ENCODE data around the gene OGT.

DNA sequence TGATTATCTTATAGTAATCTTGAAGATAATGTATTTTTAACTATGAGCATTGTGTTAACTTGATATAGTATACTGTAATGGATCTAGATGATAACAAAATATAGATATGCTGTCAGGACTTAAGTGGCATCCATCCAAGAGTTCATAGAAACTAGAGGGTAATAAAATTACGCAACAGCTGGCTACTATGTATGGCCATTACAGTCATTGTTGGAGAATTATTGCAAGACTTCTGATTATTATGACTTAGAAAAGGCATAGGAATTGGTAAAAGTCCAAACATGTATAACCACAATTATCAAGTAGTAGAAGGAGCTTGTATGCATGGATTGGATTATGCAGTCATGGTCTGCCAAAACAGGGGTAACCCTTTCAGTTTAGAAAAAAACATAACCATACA is 9.5 kb downstream of the OGT start:
- TF ChIP-seq EP300 (IDR thresholded peaks at IDR 0.05) (no peak), POLR2A (IDR thresholded peaks at IDR 0.05) (no peak)
- TF ChIP-seq, protein P1, sequence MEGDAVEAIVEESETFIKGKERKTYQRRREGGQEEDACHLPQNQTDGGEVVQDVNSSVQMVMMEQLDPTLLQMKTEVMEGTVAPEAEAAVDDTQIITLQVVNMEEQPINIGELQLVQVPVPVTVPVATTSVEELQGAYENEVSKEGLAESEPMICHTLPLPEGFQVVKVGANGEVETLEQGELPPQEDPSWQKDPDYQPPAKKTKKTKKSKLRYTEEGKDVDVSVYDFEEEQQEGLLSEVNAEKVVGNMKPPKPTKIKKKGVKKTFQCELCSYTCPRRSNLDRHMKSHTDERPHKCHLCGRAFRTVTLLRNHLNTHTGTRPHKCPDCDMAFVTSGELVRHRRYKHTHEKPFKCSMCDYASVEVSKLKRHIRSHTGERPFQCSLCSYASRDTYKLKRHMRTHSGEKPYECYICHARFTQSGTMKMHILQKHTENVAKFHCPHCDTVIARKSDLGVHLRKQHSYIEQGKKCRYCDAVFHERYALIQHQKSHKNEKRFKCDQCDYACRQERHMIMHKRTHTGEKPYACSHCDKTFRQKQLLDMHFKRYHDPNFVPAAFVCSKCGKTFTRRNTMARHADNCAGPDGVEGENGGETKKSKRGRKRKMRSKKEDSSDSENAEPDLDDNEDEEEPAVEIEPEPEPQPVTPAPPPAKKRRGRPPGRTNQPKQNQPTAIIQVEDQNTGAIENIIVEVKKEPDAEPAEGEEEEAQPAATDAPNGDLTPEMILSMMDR (IDR thresholded peaks at IDR 0.05), result no peak

Measured in gastroesophageal sphincter (tissue), 3 donors.